ENCODE measurements around the gene RNF213. TPM values are rescaled to one million over a fixed set of nuclear protein-coding genes. Genes with fewer than 3 reads are reported as not detected.

Gene RNF213
- polyA plus RNA-seq, 1 of the 3 experiments (the other 2 are of a cell fraction): 57.5 TPM

DNA sequence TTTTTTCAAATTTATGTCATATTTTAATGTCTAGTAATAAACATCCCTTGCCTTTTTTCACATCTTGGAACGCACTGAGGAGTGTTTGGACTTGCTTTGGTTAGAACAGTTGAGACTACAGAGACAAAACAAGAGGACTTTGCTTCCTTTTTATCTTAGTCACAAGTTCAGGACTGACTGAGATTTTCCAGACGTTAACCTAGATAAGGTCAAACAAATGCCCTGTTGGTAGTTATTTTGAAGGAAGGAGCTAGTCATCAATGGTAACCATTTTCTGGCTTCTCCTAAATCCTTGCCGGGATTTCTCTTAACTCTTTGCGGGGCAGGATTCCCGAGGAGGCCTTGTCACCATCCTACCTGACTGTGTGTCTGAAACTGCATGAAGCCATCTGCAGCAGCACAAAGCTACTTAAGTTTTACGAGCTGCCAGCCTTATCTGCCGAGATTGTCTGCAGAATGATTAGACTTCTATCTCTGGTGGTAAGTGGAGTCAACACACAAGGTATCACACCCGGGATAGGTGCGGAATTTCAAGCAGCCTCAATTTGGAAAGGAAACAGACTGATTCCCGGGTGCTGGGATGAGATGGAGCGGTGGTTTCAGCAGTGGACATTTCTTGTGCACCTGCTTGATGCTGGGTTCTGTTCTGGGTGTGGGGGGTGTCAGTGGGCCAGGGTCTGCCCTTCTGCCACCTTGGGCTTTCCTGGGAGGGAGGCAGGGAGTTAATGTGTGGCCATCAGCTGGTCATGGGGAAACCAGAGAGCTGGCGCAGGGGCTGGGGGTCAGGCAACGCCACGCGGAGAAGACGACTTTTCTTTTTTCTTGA is 48.3 kb downstream of the RNF213 start (continued):
- TF ChIP-seq, protein P1, sequence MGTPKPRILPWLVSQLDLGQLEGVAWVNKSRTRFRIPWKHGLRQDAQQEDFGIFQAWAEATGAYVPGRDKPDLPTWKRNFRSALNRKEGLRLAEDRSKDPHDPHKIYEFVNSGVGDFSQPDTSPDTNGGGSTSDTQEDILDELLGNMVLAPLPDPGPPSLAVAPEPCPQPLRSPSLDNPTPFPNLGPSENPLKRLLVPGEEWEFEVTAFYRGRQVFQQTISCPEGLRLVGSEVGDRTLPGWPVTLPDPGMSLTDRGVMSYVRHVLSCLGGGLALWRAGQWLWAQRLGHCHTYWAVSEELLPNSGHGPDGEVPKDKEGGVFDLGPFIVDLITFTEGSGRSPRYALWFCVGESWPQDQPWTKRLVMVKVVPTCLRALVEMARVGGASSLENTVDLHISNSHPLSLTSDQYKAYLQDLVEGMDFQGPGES (IDR thresholded peaks at IDR 0.05; ENCODE audit: low read depth, low read length): no peak
- TF ChIP-seq, protein P2, sequence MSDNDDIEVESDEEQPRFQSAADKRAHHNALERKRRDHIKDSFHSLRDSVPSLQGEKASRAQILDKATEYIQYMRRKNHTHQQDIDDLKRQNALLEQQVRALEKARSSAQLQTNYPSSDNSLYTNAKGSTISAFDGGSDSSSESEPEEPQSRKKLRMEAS (IDR thresholded peaks at IDR 0.05; ENCODE audit: low read depth): no peak
- TF ChIP-seq, protein P3, sequence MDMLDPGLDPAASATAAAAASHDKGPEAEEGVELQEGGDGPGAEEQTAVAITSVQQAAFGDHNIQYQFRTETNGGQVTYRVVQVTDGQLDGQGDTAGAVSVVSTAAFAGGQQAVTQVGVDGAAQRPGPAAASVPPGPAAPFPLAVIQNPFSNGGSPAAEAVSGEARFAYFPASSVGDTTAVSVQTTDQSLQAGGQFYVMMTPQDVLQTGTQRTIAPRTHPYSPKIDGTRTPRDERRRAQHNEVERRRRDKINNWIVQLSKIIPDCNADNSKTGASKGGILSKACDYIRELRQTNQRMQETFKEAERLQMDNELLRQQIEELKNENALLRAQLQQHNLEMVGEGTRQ (IDR thresholded peaks at IDR 0.05; ENCODE audit: borderline replicate concordance, low read depth, low read length): no peak

DNA sequence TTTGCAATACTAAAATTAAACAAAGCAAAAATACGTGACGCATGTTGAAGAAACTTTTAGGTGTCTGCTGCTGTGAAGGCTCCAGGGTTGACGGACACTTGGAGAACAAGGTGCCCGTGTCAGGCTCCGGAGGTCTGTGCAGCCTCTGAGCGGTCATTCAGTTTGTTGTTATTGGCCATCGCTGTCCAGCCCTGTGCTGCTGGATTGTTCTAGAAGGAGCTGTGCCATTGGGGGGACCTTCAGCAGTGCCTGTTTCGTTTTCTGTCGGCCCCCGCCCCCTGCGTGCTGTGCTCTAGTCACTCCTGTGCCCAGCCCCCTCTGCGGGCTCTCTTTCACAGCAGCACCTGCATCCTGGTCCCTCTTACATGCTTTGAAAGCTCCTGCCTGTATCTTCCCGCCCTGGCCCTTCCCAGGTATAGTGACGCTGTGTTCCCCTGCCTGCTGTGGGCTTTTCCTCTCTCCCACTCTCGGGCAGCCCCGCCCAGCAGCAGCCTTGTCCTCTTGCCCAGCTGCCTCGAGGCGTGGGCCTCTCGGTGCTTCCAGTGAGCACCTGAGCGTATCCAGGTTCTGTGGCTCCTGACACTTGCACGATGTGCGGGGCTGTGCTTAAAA is 50.7 kb downstream of the RNF213 start:
- 95% methylated on average over 22 of the region's 22 CpGs for WGBS (ENCODE audit: low lambda C conversion rate)
- H3F3A ChIP-seq (replicated peaks; ENCODE audit: insufficient read depth): peaks cover 15% of the 10 kb centered on the region

More for the DNA sequence above, 50.7 kb downstream of the RNF213 start:
- no peaks in the 10 kb centered on the region; a peak in 1 of 4 replicates for H3K4me1 ChIP-seq (ENCODE audit: control insufficient read depth in 1 of 2, insufficient read depth in 2 of 2, low read depth in 1 of 2, low read length in 1 of 2)
- H3K27me3 ChIP-seq (ENCODE audit: insufficient read depth): no peaks in the 10 kb centered on the region
- no peak for TF ChIP-seq NFIC (IDR thresholded peaks at IDR 0.05; ENCODE audit: borderline replicate concordance)
- TF ChIP-seq MXI1 (IDR thresholded peaks at IDR 0.05; ENCODE audit: low read depth, low read length): no peak
- TF ChIP-seq, protein P4, sequence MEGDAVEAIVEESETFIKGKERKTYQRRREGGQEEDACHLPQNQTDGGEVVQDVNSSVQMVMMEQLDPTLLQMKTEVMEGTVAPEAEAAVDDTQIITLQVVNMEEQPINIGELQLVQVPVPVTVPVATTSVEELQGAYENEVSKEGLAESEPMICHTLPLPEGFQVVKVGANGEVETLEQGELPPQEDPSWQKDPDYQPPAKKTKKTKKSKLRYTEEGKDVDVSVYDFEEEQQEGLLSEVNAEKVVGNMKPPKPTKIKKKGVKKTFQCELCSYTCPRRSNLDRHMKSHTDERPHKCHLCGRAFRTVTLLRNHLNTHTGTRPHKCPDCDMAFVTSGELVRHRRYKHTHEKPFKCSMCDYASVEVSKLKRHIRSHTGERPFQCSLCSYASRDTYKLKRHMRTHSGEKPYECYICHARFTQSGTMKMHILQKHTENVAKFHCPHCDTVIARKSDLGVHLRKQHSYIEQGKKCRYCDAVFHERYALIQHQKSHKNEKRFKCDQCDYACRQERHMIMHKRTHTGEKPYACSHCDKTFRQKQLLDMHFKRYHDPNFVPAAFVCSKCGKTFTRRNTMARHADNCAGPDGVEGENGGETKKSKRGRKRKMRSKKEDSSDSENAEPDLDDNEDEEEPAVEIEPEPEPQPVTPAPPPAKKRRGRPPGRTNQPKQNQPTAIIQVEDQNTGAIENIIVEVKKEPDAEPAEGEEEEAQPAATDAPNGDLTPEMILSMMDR (IDR thresholded peaks at IDR 0.05): no peak
- no peak for TF ChIP-seq SMC3 (IDR thresholded peaks at IDR 0.05; ENCODE audit: low read depth, low read length)
- TF ChIP-seq, protein P2 (IDR thresholded peaks at IDR 0.05; ENCODE audit: low read depth): no peak
- no peak for TF ChIP-seq CHD2 (IDR thresholded peaks at IDR 0.05; ENCODE audit: low read length, partially characterized antibody)
- H3K79me2 ChIP-seq (ENCODE audit: insufficient read depth): peaks cover 15% of the 10 kb centered on the region; the same call in 1 of the 2 replicates
- ChIA-PET CTCF (no interaction called here), POLR2A (no interaction called here)
- no peak overlapping the region for H3K9ac ChIP-seq
- H3K27ac ChIP-seq (ENCODE audit: low read depth in 2 of 2, low read length in 1 of 2): no peak overlapping the region
- peaks cover 37 to 63% of the 10 kb centered on the region in 2 experiments for H3K36me3 ChIP-seq (replicated peaks in 1 of 2; ENCODE audit: control insufficient read depth in 1 of 2, insufficient read depth in 2 of 2, low read length in 1 of 2)
- no peak overlapping the region for H3K4me3 ChIP-seq (ENCODE audit: low read depth in 2 of 2, low read length in 1 of 2)
- peaks cover 6% of the 10 kb centered on the region for H4K20me1 ChIP-seq (ENCODE audit: insufficient read depth)
- H2AFZ ChIP-seq (ENCODE audit: low read depth): no peak overlapping the region
- no peaks in the 10 kb centered on the region for H3K9me2 ChIP-seq
- no peak for DNase-seq
- H3K9me3 ChIP-seq: no peaks in the 10 kb centered on the region
- no peak overlapping the region for H3K4me2 ChIP-seq

Measured in SK-N-SH (cell line).